DLD1 (cell line): ENCODE measurements around the gene DYNLL2.
"Not testable (repeated sequence)": the region's sequence is repeated elsewhere in the genome, so short reads cannot be mapped to it uniquely, and the experiment has no call there.

ENCODE experiments used
- in situ Hi-C: cut with HindIII; loops from 2 replicates; pipeline ENCODE4 v1.10.0; 2017; ENCODE audit warnings: low sequenced_read_pairs

The DYNLL2 gene

DNA sequence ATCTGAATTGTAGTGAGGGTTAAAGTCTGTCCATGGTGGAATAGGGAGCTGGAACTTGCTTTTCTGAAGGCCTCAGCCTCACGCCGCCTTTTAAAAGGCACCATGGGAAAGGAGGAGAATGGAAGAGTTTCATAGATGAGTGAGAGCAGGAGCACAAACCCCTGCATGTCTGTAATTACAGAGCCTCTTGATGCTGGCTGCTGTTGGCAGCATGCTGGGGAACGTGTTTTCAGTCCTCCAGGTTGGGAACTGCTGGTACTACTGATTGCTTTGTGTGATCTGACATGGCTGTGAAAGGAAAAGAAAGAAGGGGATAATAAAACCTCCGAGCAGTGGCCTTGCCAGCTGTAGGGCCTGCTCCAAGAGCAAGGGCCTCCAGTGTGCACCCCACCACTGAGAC is 16.8 kb upstream of the DYNLL2 start:
- in situ Hi-C loops = no loop called here

DNA sequence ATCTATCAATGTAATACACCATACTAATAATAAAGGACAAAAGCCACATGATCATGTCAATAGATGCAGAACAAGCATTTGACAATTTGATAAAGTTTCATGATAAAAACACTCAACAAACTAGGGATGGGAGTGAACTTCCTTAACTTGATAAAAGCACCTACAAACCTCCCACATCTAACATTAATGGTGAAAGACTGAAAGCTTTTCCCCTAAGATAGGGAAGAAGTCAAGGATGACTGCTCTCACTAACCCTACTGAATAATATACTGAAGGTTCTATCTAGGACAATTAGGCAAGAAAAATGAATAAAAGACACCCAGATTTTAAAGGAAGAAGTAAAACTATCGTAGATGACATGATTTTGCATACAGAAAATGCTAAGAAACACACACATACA is 10.4 kb upstream of the DYNLL2 start:
- in situ Hi-C loops = no loop called here

DNA sequence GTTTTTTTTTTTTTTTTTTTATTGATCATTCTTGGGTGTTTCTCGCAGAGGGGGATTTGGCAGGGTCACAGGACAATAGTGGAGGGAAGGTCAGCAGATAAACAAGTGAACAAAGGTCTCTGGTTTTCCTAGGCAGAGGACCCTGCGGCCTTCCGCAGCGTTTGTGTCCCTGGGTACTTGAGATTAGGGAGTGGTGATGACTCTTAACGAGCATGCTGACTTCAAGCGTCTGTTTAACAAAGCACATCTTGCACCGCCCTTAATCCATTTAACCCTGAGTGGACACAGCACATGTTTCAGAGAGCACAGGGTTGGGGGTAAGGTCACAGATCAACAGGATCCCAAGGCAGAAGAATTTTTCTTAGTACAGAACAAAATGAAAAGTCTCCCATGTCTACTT is 10.0 kb upstream of the DYNLL2 start:
- in situ Hi-C loops = not testable (repeated sequence)

DNA sequence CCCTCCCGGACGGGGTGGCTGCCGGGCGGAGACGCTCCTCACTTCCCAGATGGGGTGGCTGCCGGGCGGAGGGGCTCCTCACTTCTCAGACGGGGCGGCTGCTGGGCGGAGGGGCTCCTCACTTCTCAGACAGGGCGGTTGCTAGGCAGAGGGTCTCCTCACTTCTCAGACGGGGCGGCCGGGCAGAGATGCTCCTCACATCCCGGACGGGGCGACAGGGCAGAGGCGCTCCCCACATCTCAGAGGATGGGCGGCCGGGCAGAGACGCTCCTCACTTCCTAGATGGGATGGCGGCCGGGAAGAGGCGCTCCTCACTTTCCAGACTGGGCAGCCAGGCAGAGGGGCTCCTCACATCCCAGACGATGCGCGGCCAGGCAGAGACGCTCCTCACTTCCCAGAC is 8.8 kb upstream of the DYNLL2 start:
- in situ Hi-C loops = not testable (repeated sequence)

DNA sequence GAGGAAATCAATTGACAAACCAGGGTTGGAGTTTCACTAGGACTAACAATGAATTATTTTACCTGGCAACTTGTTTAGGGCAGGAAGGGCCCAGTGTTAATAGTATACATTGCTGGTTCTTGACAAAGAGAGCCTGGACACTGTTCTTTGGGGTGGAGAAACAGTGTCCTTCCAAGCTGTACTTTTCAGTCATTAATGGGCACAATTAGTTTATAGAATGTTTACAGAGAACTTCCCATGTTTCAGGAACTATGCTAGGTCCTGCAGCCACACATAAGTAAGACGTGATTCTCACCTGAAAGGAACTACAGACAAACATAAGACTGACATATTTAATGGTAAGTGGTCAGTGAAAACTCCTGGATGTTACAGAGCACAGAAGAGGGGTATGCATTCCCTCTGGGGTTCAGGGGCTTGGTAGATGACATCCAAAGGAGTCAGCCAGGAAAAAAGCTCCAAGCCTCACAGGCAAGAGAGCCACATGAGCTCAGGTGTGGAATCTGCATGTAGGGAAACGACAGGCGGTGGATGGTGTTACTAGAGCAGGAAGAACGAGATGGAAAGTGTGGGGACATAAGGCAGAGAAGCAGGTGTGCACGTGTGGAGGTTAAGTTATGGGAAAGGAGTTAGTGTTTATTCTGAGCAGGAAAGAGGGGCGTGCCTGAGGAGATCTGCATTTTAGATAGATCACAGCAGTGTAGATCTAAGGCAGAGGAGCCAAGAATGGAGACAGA is 3.8 kb upstream of the DYNLL2 start:
- in situ Hi-C loops = no loop called here

DNA sequence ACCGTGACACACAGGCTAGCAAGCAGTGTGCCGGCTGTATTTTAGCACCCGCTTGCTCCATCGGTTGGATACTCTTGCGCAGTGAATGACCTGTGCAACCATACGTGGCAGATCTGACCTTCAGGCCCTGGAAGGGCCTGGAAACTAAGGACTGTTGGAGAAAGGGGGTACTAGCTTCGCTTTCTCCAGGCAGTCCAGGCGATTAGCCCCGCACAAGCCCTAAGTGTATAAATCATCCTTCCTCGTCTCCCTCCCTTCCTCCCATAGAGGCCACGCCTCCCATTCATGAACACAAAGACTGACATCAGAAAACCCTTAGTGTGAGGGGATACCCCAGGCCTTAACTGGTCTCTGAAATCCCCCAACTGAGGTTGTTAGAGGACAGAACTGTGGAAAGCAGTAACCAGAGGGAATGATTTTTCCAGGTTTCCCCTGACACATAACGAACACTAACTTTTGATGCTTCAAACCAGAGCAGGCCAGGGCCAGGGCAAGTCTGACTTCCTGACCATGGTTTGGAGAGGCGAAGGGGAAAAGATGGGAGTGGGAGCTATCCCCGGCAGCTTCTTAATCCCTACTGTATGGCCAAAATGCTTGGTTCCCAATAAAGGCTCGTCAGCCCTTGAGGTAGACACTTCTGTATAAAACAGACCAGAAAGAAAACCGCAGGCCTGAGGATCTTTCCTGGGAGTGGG is 1.4 kb upstream of the DYNLL2 start:
- in situ Hi-C loops = no loop called here

DNA sequence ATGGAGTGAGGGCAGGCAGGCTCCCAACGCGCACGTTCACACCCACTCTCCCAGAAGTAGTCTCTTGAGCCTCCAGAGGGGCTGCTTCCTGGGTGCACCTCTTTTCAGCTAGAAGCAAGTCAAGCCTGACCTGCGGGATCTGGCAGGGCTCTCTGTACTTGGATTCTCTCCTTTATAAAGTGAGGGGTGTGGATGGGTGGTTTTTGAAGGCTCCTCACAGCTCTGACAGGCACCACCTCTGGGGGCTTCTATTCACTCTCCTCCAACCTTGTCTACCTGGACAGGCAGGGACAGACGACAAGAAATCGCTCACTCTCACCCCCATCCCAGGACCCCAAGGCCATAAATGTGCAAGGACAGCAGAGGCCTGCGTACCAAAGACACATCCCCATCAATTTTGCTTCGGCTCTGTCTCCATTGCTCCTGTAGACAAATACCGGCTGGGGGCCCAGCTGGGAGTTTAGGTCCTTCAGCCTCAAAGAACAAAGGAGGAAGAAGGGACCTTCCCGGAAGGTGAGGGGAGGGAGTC is 814 bp upstream of the DYNLL2 start:
- in situ Hi-C loops = no loop called here

DNA sequence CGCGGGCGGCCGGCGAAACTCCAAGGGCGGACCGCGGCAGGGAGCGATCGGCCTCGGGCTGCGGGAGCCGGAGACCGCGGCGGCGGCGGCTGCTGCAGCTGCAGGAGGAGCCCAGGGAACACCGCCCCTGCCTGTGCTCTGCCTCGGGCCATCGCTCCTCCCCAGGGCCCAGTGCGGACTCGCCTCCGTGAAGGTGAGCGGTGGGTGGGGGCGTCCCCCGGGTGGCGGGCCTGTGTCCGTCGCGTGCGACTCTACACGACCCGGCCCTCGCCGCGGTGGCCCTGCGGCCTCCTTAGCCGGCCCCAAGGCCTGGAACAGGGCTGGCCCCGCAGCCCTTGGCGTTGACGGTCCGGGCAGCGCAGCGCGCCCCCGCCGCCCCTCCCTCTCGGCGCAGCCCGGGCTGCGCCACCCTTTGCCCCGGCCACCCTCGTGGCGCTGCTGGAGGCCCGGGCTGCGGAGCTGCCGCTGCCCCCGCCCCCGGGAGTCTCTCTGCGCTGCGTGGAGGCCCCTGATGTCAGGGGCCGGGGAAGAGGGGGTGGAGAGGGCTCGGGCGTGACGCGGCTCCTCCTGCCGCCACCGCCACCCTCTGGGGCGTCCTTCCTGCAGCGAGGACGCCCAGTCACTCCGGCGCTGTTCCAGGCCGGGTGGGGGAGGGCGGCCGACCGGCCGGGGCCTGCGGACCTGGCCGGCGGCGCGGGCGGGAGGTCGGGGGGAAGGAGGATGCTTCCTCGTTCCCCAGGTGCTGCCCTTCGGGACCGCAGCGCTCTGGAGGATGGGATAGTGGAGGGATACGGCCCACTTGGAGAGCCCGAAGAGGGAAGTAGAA is 485 bp downstream of the DYNLL2 start:
- in situ Hi-C loops = no loop called here

DNA sequence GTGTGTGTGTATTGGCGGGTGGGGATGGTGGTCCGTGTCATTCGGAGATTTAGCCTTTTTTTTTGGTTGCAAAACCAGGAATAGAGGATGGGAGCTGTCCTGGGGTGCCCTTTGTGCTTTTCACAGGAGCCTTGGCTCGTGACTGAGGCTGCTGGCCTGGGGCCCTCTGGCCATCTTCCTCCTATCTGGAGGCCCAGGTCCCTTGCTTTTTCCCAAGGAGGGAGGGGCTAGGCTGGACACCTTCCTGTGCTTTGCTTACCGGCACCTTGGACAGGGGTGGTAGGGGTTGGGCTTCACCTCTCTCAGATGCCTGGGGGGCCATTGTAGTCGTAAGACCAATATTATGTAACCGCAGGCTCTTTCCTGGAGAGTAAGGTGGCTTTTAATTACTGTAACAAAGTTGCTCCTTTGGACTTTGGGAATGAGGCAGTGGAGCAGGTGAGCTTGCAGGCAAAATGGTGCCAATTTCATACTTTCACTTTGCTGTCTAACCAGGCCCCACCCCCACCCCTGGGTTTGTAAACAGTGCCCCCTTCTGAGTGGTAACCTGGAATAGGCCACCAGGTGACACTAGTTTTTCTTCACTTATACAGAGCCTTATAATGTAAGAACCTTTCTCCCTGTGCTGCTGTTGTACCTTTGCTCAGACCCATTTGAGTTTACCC is 1.2 kb downstream of the DYNLL2 start:
- in situ Hi-C loops = no loop called here

DNA sequence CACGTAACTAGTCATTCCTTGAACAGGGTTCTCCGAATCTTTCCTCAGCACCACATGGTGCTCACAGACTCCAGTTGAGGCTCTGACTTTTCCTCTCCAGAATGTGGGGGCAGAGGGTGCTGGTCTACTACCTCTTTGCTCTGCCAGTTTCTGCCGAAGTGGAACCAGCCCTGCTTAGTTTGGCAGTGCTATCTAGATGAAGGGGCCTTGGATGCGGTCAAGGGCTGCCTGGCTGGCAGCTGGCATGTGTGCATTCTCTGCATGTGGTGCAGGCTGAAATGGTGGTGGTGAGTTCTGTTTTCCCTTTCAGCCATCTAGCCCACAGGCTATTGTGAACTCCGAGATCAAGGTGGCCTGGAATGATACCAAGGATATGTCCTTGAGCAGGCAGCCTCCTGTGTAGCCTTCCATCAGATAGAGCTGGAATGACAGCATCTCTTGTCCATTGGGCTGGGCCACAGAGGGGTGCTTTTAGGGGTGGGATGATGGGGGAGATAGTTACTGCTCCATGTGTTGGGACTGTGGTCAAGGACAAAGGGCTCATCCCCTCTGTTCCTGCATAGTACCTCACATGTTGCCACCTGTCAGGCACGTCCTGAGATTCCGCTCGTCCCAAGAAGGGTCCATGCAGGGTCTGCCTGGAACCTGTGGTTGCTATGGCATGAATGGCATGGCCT is 2.0 kb downstream of the DYNLL2 start:
- in situ Hi-C loops = no loop called here

DNA sequence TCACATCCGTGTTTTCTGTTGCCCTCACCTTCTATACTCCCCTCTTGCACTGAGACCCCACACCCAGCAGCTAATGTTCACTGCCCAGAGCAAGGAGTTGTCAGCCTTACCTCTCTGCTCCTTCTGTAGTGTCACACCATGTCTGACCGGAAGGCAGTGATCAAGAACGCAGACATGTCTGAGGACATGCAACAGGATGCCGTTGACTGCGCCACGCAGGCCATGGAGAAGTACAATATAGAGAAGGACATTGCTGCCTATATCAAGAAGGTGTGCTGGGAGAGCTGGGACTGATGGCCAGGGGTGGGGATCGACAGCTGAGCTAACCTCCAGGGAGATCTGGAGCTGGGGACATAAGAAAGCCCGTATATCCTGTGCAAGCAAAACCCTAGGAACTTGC is 3.7 kb downstream of the DYNLL2 start:
- in situ Hi-C loops = no loop called here

DNA sequence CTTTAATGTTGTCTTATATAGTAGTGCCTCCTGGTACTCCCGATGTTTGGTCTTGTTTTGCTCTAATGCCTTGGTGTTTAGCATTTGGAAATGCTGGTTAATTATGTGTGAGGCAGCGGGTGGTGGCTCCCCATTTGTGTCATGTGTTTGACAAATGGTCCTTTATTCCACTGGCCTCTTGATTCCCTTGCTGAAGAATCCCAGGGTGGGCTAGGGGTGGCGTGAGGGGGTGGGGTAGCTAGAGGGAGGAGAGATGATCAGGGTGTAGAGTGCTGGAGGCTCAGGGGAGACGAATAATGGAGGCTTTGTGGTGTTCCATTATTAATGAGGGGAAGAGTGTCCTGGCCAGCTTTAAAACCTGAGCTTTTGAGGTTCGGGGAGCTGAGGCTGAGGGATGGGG is 5.4 kb downstream of the DYNLL2 start:
- in situ Hi-C loops = no loop called here

DNA sequence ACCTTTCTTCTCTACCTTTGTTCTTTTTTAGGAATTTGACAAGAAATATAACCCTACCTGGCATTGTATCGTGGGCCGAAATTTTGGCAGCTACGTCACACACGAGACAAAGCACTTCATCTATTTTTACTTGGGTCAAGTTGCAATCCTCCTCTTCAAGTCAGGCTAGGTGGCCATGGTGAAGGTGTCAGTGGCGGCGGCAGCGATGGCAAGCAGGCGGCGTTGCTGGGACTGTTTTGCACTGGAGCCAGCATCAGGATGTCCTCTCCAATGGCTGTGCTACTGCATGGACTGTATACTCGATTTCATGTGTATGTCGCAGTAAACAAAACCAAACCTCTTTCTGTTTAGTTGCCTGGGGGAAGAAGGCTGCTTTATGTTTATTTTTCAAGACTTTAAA is 5.9 kb downstream of the DYNLL2 start:
- in situ Hi-C loops = no loop called here

DNA sequence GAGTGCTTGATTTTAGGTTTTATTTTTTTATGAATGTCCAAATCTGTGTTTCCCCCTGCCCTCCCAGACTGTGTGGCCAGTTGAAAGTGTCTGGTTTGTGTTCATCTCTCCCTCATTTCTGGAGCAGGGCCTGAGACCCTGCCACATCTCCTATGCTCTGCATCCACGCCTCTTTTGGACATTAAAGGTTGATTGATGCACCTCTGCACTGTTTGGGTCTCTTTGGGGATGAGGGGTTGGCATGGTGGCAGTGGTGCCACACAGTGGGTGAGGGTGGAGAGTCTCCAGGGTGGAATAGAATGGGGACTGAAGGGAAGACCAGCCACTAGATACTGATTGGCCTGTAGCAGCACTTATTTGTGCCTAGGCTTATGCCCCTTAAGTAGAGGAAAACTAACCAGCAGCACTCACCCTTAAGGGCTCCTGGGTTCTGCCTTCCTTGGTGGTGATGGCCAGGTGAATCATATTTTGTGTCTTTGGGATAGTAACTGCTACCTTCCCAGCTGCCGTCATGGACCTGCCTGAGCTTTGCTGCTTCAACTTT is 7.9 kb downstream of the DYNLL2 start:
- in situ Hi-C loops = no loop called here

DNA sequence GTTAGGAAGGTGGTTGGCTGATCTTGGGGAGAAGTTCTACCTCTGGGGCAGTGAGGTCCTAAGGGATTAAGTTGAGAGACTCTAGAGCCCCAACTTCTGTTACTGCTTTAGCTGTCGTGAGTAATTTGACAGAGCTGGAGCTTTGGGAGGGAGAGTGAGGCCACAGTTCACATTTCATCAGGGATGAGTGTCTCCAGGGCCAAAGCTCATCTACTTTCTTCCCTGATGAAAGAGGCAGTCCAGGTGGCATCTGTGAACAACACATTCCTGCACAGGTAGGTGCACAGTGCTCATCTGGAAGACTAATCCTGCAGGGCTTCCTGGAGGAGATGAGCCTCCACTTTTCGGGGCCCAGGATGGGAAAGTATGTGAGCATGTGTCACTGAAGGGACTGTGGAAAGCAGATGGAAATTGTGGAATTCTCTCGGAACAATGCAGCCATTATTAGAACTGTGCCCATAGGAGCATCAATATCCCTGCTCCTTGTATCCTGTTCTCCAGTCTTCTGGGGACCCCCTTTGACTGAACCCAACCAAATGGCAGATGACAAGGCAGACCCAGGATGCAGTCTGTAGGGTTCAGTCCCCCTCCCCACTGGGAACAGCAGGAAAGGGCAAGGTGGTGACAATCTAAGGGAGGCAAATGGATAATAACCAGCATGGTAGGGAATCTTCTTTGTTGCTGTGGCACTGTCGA is 9.0 kb downstream of the DYNLL2 start:
- in situ Hi-C loops = no loop called here

DNA sequence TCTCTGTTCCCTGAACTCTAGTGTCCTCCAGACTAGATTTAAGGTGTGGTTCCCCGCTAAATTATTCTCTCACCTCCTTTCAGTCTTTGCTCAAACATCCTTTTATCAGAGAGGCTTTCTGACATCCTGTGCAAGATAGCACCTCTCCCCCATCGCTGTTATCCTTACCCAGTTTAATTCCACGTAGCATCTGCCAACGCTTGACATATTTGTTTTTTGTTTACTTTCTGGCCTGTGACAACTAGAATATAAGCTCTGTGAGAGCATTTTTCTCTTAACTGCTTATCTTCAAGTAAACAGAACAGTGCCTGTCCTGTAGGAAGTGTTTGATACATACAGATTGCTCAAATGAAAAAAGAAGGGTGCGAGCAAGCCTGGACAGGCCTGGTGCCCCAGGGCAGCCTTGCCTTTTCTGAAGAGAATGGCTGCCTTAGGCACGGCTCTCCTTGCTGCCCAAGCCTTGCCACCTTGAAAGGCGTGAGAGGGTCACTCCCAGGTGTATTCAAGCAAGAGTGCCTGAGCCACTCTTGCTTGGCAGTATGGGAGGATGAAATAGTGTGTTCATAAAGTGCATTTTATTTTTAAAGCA is 9.7 kb downstream of the DYNLL2 start:
- in situ Hi-C loops = no loop called here

DNA sequence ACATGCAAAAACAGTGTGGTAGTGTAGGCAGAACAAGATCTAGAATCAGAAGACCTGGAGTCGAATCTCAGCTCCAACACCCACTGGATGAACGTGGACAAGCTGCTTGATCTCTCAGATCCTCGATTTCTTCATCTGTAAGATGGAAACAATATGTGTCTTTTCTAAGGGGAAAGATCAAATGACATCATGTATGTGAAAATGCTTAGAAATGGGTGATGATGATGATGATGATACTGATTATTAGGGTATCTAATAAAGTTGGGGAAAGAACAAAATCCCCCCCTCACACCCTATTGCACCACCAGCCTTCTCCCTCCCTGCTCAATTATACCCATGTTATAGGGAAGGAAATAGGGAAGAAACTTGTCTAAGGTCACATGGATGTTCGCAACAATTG is 10.9 kb downstream of the DYNLL2 start:
- in situ Hi-C loops = no loop called here

DNA sequence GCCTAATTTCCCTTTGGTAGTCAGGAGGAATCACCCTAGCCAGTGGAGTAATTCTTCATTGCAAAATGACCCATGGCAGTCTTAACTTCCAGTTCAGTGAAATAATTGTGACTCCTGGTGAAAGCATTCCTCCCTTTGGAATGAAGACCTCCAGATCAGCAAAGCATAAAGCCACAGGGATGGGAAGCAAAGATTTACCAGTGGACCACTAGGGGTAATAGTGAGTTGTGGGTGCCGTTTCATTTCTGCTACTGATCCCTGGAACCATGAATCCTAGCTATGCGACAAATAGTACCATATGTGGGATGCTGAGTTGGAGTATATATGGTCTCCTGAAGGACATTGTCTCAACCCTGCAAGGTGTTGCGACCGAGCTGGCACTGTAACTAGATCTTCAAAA is 13.7 kb downstream of the DYNLL2 start:
- in situ Hi-C loops = no loop called here

DNA sequence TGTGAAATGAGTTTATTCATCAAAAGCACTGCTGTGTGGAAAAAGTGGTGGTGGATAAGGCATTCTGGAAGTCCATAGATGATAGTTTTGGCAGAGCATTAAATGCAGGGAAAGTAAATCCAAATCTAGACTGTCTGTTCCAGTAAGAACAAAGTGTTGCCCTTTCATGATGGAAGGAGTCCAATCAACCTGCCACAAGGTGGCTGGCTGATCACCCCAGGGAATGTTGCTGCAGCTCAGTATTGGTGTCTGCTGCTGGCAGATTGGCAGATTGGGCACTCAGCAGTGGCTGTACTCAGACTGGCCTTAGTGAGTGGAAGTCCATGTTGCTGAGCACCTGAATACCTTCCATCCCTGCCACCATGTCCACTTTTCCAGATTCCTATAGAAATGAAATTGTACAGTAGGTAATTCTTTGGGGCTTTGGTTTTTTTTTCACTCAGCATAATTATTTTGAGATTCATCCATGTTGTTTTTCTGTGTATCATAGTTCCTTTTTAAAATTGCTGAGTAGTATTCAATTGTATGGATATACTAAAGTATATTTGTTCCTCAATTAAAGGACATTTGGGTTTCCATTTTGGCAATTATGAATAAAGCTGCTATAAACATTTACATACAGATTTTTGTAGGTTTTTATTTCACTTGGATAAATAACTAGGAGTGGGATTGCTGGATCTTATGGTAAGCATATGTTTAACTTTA is 14.3 kb downstream of the DYNLL2 start:
- in situ Hi-C loops = no loop called here
